GM23338 (cell line): ENCODE results near the gene CPLX3.

ENCODE experiments used
- CREB1 ChIP-seq: fragments of 250-450 bp; sonication (Bioruptor Pico); IDR thresholded peaks from 2 replicates; pipeline ENCODE4 v1.5.0; 2020; ENCODE audit warnings: low read depth, mild to moderate bottlenecking, moderate library complexity
- CTCF ChIP-seq, 2 experiments: fragments of 200-600 bp in 1 of 2; sonication (generic) in 1 of 2; conservative IDR thresholded peaks; 2 replicates each; pipeline versions ENCODE4 v1.5.1 to v1.6.1; 2016 to 2017; ENCODE audit warnings: antibody characterized with exemption in 2 of 2, low read depth in 2 of 2, mild to moderate bottlenecking in 2 of 2, moderate library complexity in 1 of 2
- ETS1 ChIP-seq: IDR thresholded peaks from 2 replicates; pipeline ENCODE4 v1.6.1; 2016; ENCODE audit warnings: antibody characterized with exemption
- EZH2 ChIP-seq: fragments of 200-600 bp; sonication (generic); IDR thresholded peaks from one replicate; pipeline ENCODE4 v1.8.0; 2017; ENCODE audit warnings: antibody characterized with exemption, mild to moderate bottlenecking, low read depth; ENCODE audit not compliant: unreplicated experiment
- EZH2phosphoT487 ChIP-seq: fragments of 200-600 bp; sonication (generic); IDR thresholded peaks from one replicate; pipeline ENCODE4 v1.8.1; 2018; ENCODE audit warnings: antibody characterized with exemption; ENCODE audit not compliant: unreplicated experiment
- JUNB ChIP-seq: IDR thresholded peaks from one replicate; pipeline ENCODE4 v1.6.1; 2016; ENCODE audit warnings: antibody characterized with exemption; ENCODE audit not compliant: unreplicated experiment
- POLR2AphosphoS5 ChIP-seq: IDR thresholded peaks from 2 replicates; pipeline ENCODE4 v1.6.1; 2016; ENCODE audit warnings: antibody characterized with exemption, low read depth
- REST ChIP-seq: IDR thresholded peaks from one replicate; pipeline ENCODE4 v1.6.1; 2018; ENCODE audit warnings: antibody characterized with exemption; ENCODE audit not compliant: unreplicated experiment
- STAT1 ChIP-seq: IDR thresholded peaks from one replicate; pipeline ENCODE4 v1.6.1; 2016; ENCODE audit warnings: antibody characterized with exemption; ENCODE audit not compliant: unreplicated experiment

- TF ChIP-seq CTCF (conservative IDR thresholded peaks at IDR 0.05; ENCODE audit: low read depth in 2 of 2) (peak; percentile 60 to 62), CREB1 (CRISPR knock-in tag) (no peak), REST (no peak), EZH2phosphoT487 (no peak), ETS1 (no peak), EZH2 (no peak), POLR2AphosphoS5 (no peak), STAT1 (no peak), JUNB (no peak)
Measured at GRCh38 chr15:74808840-74809229, 17.6 kb upstream of the CPLX3 start.
